ENCODE results near the gene ESCO1.

Gene ESCO1

GRCh38 chr18:21489119-21489750 lies 111.3 kb downstream of the ESCO1 start:
- peak; percentile 82 for TF ChIP-seq CTCF (IDR thresholded peaks at IDR 0.05; ENCODE audit: low read depth, low read length, missing control alignments)
- peak; percentile 26 for DNase-seq (ENCODE audit: extremely low read depth, low read depth)
- no peak overlapping the region for H3K4me3 ChIP-seq (replicated peaks; ENCODE audit: low read depth, low read length)

- no peak for TF ChIP-seq CTCF (IDR thresholded peaks at IDR 0.05; ENCODE audit: low read depth, low read length, missing control alignments)
- DNase-seq (ENCODE audit: extremely low read depth, low read depth) = no peak
- H3K4me3 ChIP-seq (replicated peaks; ENCODE audit: low read depth, low read length) = no peak overlapping the region
These were observed 113.5 kb downstream of the ESCO1 start for GRCh38 chr18:21486905-21487437.

- H3K4me3 ChIP-seq (replicated peaks; ENCODE audit: low read depth, low read length) = no peak overlapping the region
- no peak for DNase-seq (ENCODE audit: extremely low read depth, low read depth)
- no peak for TF ChIP-seq CTCF (IDR thresholded peaks at IDR 0.05; ENCODE audit: low read depth, low read length, missing control alignments)
These were observed 115.5 kb downstream of the ESCO1 start for GRCh38 chr18:21484851-21485636.

- TF ChIP-seq CTCF (IDR thresholded peaks at IDR 0.05; ENCODE audit: low read depth, low read length, missing control alignments) = no peak
- no peak overlapping the region for H3K4me3 ChIP-seq (replicated peaks; ENCODE audit: low read depth, low read length)
- DNase-seq (ENCODE audit: extremely low read depth, low read depth) = no peak
These were observed 117.5 kb downstream of the ESCO1 start for GRCh38 chr18:21483051-21483450.

- no peak for TF ChIP-seq CTCF (IDR thresholded peaks at IDR 0.05; ENCODE audit: low read depth, low read length, missing control alignments)
- no peak overlapping the region for H3K4me3 ChIP-seq (replicated peaks; ENCODE audit: low read depth, low read length)
- DNase-seq (ENCODE audit: extremely low read depth, low read depth) = no peak
These were observed 118.8 kb downstream of the ESCO1 start for GRCh38 chr18:21481739-21482138.

- no peak for TF ChIP-seq CTCF (IDR thresholded peaks at IDR 0.05; ENCODE audit: low read depth, low read length, missing control alignments)
- DNase-seq (ENCODE audit: extremely low read depth, low read depth) = no peak
- H3K4me3 ChIP-seq (replicated peaks; ENCODE audit: low read depth, low read length) = no peak overlapping the region
These were observed 120.8 kb downstream of the ESCO1 start for GRCh38 chr18:21479721-21480120.

Measured in HFF-Myc (cell line).